ENCODE measurements around the gene KCNIP4. TPM values are rescaled to one million over a fixed set of nuclear protein-coding genes. Genes with fewer than 3 reads are reported as not detected.

KCNIP4 gene
- total and polyA plus RNA-seq, 12 donors: 0.15 TPM; not detected in 11

- H3K4me3 ChIP-seq: no peak overlapping the region
- no peaks in the 10 kb centered on the region for H3K4me1 ChIP-seq
- no peak for DNase-seq
- WGBS, 2 donors: 54 to 63% methylated on average over 3 of the region's 3 CpGs
- no peak for ATAC-seq
- no peaks in the 10 kb centered on the region for H3K36me3 ChIP-seq
- no peaks in the 10 kb centered on the region for H3K27me3 ChIP-seq
- no peaks in the 10 kb centered on the region for H3K9me3 ChIP-seq
- TF ChIP-seq, protein P1, sequence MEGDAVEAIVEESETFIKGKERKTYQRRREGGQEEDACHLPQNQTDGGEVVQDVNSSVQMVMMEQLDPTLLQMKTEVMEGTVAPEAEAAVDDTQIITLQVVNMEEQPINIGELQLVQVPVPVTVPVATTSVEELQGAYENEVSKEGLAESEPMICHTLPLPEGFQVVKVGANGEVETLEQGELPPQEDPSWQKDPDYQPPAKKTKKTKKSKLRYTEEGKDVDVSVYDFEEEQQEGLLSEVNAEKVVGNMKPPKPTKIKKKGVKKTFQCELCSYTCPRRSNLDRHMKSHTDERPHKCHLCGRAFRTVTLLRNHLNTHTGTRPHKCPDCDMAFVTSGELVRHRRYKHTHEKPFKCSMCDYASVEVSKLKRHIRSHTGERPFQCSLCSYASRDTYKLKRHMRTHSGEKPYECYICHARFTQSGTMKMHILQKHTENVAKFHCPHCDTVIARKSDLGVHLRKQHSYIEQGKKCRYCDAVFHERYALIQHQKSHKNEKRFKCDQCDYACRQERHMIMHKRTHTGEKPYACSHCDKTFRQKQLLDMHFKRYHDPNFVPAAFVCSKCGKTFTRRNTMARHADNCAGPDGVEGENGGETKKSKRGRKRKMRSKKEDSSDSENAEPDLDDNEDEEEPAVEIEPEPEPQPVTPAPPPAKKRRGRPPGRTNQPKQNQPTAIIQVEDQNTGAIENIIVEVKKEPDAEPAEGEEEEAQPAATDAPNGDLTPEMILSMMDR (IDR thresholded peaks at IDR 0.05): no peak
- no peak overlapping the region for H3K27ac ChIP-seq
- intact Hi-C loops (cut with DNase I): no loop called here
Measured at GRCh38 chr4:21888195-21888976, 60.2 kb downstream of the KCNIP4 start.

DNA sequence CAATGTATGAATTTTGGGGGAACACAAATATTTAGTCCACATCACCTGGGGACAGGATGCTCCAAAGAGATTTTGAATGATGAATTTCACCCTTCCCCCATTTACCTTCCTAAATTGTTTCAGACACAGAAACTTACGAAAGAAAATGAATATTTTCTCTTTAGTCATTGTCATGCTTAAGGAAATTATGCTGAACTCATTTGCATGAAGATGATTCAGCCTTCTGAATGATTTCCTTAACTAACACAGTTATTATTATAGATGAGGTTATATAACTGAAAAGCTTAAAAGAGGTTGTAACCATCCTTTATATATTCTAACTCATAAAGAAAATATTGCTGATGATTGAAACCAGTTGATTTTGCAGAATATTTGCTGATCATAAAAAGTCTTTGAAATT, 61.1 kb downstream of the KCNIP4 start:
- Histone ChIP-seq H3K4me1 (no peaks in the 10 kb centered on the region), H3K27me3 (no peaks in the 10 kb centered on the region), H3K9me3 (no peaks in the 10 kb centered on the region), H3K27ac (no peak overlapping the region), H3K4me3 (no peak overlapping the region), H3K36me3 (no peaks in the 10 kb centered on the region)
- 70 to 74% methylated on average over 1 of the region's 1 CpG for WGBS, 2 donors
- TF ChIP-seq, protein P1 (IDR thresholded peaks at IDR 0.05): no peak
- DNase-seq (no peak), ATAC-seq (no peak)
- intact Hi-C loops (cut with DNase I): no loop called here

GRCh38 chr4:21885770-21886169, 62.8 kb downstream of the KCNIP4 start:
- ATAC-seq (no peak), DNase-seq (no peak)
- Histone ChIP-seq H3K9me3 (no peaks in the 10 kb centered on the region), H3K27ac (no peak overlapping the region), H3K4me3 (no peak overlapping the region), H3K36me3 (no peaks in the 10 kb centered on the region), H3K27me3 (no peaks in the 10 kb centered on the region), H3K4me1 (no peaks in the 10 kb centered on the region)
- TF ChIP-seq, protein P1 (IDR thresholded peaks at IDR 0.05): no peak
- intact Hi-C loops (cut with DNase I): no loop called here
- 87 to 88% methylated on average over 5 of the region's 5 CpGs for WGBS, 2 donors

- WGBS, 2 donors: 72 to 77% methylated on average over 2 of the region's 2 CpGs
- H3K4me1 ChIP-seq: no peaks in the 10 kb centered on the region
- ATAC-seq: no peak
- DNase-seq: no peak
- no peaks in the 10 kb centered on the region for H3K9me3 ChIP-seq
- no peaks in the 10 kb centered on the region for H3K27me3 ChIP-seq
- H3K4me3 ChIP-seq: no peak overlapping the region
- no peak overlapping the region for H3K27ac ChIP-seq
- H3K36me3 ChIP-seq: no peaks in the 10 kb centered on the region
- intact Hi-C loops (cut with DNase I): no loop called here
- TF ChIP-seq, protein P1 (IDR thresholded peaks at IDR 0.05): no peak
Measured at GRCh38 chr4:21885241-21885640, 63.3 kb downstream of the KCNIP4 start.

All from heart right ventricle (tissue), 16 donors.